HepG2 (cell line): Measurements from ENCODE around the gene AEBP1. TPM values are rescaled to one million over a fixed set of nuclear protein-coding genes. Genes with fewer than 3 reads are reported as not detected.

Source experiments
- BHLHE40 ChIP-seq: IDR thresholded peaks from 2 replicates; pipeline ENCODE4 v1.6.1; 2011; ENCODE audit warnings: low read length, improper control_type of control experiment
- BORCS8-MEF2B ChIP-seq: sonication (generic); formaldehyde crosslinking; IDR thresholded peaks from 2 replicates; pipeline ENCODE4 v1.8.0; 2022; ENCODE audit warnings: mild to moderate bottlenecking, missing genetic modification reagents
- CBFB ChIP-seq: sonication (generic); formaldehyde crosslinking; IDR thresholded peaks from 2 replicates; pipeline ENCODE4 v1.4.0; 2020; ENCODE audit warnings: missing genetic modification reagents
- CHD4 ChIP-seq: fragments of 200-600 bp; sonication (generic); IDR thresholded peaks from 2 replicates; pipeline ENCODE4 v1.7.0; 2017; ENCODE audit warnings: mild to moderate bottlenecking, low read length, borderline replicate concordance
- DNMT3B ChIP-seq: conservative IDR thresholded peaks from 2 replicates; pipeline ENCODE4 v1.6.1; 2016; ENCODE audit warnings: missing biosample characterization, control low read depth
- EHMT2 ChIP-seq: fragments of 200-600 bp; sonication (generic); IDR thresholded peaks from 2 replicates; pipeline ENCODE4 v1.7.0; 2017; ENCODE audit warnings: antibody characterized with exemption, low read depth, low read length, borderline replicate concordance
- GABPB1 ChIP-seq: IDR thresholded peaks from 2 replicates; pipeline ENCODE4 v1.6.1; 2016; ENCODE audit warnings: mild to moderate bottlenecking, missing genetic modification reagents, moderate library complexity, missing compliant biosample characterization
- HMGXB4 ChIP-seq, 2 experiments: sonication (generic) in 1 of 2; formaldehyde crosslinking in 1 of 2; IDR thresholded peaks; 2 replicates each; pipeline versions ENCODE4 v1.4.0 to v1.6.1; 2018 to 2020; ENCODE audit warnings: missing genetic modification reagents in 2 of 2, borderline replicate concordance in 1 of 2, low read depth in 1 of 2, mild to moderate bottlenecking in 1 of 2, missing biosample characterization in 1 of 2
- HOXD1 ChIP-seq: sonication (generic); formaldehyde crosslinking; IDR thresholded peaks from 2 replicates; pipeline ENCODE4 v1.5.0; 2020; ENCODE audit warnings: missing genetic modification reagents
- KLF12 ChIP-seq: sonication (generic); formaldehyde crosslinking; IDR thresholded peaks from 2 replicates; pipeline ENCODE4 v1.4.0; 2020; ENCODE audit warnings: missing genetic modification reagents, borderline replicate concordance
- MED1 ChIP-seq: sonication (generic); formaldehyde crosslinking; IDR thresholded peaks from 2 replicates; pipeline ENCODE4 v1.4.0; 2020; ENCODE audit warnings: missing genetic modification reagents
- MLLT10 ChIP-seq: sonication (generic); formaldehyde crosslinking; IDR thresholded peaks from 2 replicates; pipeline ENCODE4 v1.4.0; 2020; ENCODE audit warnings: missing genetic modification reagents
- MTA3 ChIP-seq: sonication (generic); formaldehyde crosslinking; IDR thresholded peaks from 2 replicates; pipeline ENCODE4 v1.4.0; 2020; ENCODE audit warnings: missing genetic modification reagents
- PCBP2 ChIP-seq: fragments of 200-400 bp; formaldehyde crosslinking; optimal IDR thresholded peaks from 2 replicates; pipeline ENCODE3; 2018; ENCODE audit warnings: low read length, low read depth; ENCODE audit not compliant: poor library complexity, severe bottlenecking
- RAD51 ChIP-seq: fragments of 450-650 bp; IDR thresholded peaks from 2 replicates; pipeline ENCODE4 v1.6.1; 2016; ENCODE audit warnings: borderline replicate concordance
- TARDBP ChIP-seq: sonication (generic); formaldehyde crosslinking; IDR thresholded peaks from 2 replicates; pipeline ENCODE4 v1.8.0; 2022; ENCODE audit warnings: mild to moderate bottlenecking, missing genetic modification reagents
- U2AF2 ChIP-seq: fragments of 200-400 bp; formaldehyde crosslinking; IDR thresholded peaks from 2 replicates; pipeline ENCODE4 v1.6.1; 2017; ENCODE audit warnings: low read depth, mild to moderate bottlenecking, low read length
- YEATS4 ChIP-seq: sonication (generic); formaldehyde crosslinking; IDR thresholded peaks from 2 replicates; pipeline ENCODE4 v1.4.0; 2020; ENCODE audit warnings: missing genetic modification reagents, borderline replicate concordance
- ZFP37 ChIP-seq: sonication (generic); formaldehyde crosslinking; IDR thresholded peaks from 2 replicates; pipeline ENCODE4 v1.4.0; 2020; ENCODE audit warnings: missing genetic modification reagents, borderline replicate concordance
- ZFP91 ChIP-seq: sonication (generic); formaldehyde crosslinking; IDR thresholded peaks from 2 replicates; pipeline ENCODE4 v1.9.0; 2022; ENCODE audit warnings: missing genetic modification reagents, mild to moderate bottlenecking, borderline replicate concordance
- ZNF367 ChIP-seq: sonication (generic); formaldehyde crosslinking; IDR thresholded peaks from 2 replicates; pipeline ENCODE4 v1.4.0; 2020; ENCODE audit warnings: missing genetic modification reagents, borderline replicate concordance
- ZNF451 ChIP-seq: sonication (generic); formaldehyde crosslinking; IDR thresholded peaks from 2 replicates; pipeline ENCODE4 v1.5.0; 2020; ENCODE audit warnings: mild to moderate bottlenecking, missing genetic modification reagents
- ZNF660 ChIP-seq: sonication (generic); formaldehyde crosslinking; IDR thresholded peaks from 2 replicates; pipeline ENCODE4 v1.5.1; 2020; ENCODE audit warnings: mild to moderate bottlenecking, low read depth, missing genetic modification reagents, borderline replicate concordance
- ZNF839 ChIP-seq: sonication (generic); formaldehyde crosslinking; IDR thresholded peaks from 2 replicates; pipeline ENCODE4 v1.4.0; 2020; ENCODE audit warnings: missing genetic modification reagents, mild to moderate bottlenecking, borderline replicate concordance
- ZSCAN31 ChIP-seq: sonication (generic); formaldehyde crosslinking; IDR thresholded peaks from 2 replicates; pipeline ENCODE4 v1.5.0; 2020; ENCODE audit warnings: low read depth, mild to moderate bottlenecking, missing genetic modification reagents
- polyA plus RNA-seq, 8 experiments: library from polyadenylated mRNA; depleted of rRNA in 3 of 8; stranded (reverse) in 7 of 8; unstranded in 1 of 8; fragments of >200 nt; fragmentation: Illumina TruSeq in 4 of 8; extraction: Trizol in 4 of 8; gene quantifications; 2 replicates each; pipeline versions ENCODE4 v1.2.1 to v1.2.3, GENCODE V29; 2011 to 2016; ENCODE audit warnings: low read depth in 4 of 8, missing spikeins in 1 of 8, mixed read lengths in 1 of 8; ENCODE audit not compliant: insufficient read depth in 1 of 8
- total RNA-seq, 5 experiments: library from RNA; depleted of rRNA; stranded (reverse); fragments of >200 nt; fragmentation: Illumina TruSeq; extraction: Trizol; gene quantifications; 2 replicates each; pipeline ENCODE4 v1.2.3, GENCODE V29; 2016; ENCODE audit warnings: low read depth in 1 of 5
- TF ChIP-seq, protein P1 (sequence below): sonication (generic); formaldehyde crosslinking; IDR thresholded peaks from 2 replicates; pipeline ENCODE4 v1.8.0; 2022; ENCODE audit warnings: missing genetic modification reagents, mild to moderate bottlenecking, inconsistent platforms, borderline replicate concordance

The AEBP1 gene
- total and polyA plus RNA-seq, 2 of the 13 experiments (the other 11 are each of a cell fraction or from before 2014, with no cell fraction given), result 0.22 to 0.55 TPM

DNA sequence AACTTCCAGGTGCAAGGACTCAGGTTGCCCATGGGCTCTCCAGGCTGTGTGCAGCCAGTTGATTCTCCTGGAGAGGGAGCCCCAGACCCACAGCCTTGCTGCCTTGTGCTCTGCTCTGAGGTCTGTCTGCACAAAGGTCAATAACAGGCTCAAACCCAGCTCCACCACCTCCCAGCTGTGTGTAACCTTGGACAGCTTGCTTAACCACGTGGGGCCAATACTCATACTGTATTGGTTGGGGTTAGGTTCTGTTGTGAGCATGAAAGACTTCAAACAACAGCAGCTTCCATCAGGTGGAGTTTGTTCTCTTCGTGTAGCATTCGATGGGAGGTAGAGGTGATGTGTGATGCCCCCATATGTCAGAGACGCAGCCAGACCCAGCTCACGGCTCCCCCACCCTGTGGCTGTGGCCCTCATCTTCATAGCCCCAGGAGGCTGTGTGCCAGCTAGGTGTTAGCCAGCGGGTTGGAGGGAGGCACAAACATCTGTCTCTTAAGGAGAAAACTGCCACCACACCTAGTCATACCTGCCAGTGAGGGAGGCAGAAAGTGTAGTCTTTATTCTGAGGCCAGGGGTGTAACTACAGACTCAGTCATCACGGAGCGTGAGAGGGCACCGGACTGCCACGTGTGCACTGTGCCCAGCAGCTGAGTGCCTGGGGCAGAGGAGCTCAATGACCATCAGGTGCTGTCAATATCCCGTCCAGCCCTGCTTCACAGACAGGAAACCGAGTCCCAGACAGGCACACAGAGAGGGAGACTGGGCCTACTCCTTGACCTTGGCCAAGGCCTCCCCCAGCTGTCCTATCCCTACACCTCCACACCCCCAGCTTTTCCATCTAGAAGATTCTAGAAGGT lies 27.3 kb downstream of the AEBP1 start (continued):
- peak; percentile 66; the same call in 1 of the 2 replicates for TF ChIP-seq ZFP91
- TF ChIP-seq MTA3 (CRISPR knock-in tag), result no peak
- no peak for TF ChIP-seq BHLHE40
- no peak for TF ChIP-seq U2AF2
- peak; percentile 64; the same call in 1 of the 2 replicates for TF ChIP-seq ZSCAN31
- TF ChIP-seq CBFB (CRISPR knock-in tag), result no peak
- TF ChIP-seq DNMT3B (CRISPR knock-in tag), result peak; percentile 68; the same call in 1 of the 2 replicates
- TF ChIP-seq HOXD1 (CRISPR knock-in tag), result 0 out of 2 replicates have a peak, but pooled peaks have one; percentile 20
- no peak for TF ChIP-seq YEATS4 (CRISPR knock-in tag)
- TF ChIP-seq, protein P1, sequence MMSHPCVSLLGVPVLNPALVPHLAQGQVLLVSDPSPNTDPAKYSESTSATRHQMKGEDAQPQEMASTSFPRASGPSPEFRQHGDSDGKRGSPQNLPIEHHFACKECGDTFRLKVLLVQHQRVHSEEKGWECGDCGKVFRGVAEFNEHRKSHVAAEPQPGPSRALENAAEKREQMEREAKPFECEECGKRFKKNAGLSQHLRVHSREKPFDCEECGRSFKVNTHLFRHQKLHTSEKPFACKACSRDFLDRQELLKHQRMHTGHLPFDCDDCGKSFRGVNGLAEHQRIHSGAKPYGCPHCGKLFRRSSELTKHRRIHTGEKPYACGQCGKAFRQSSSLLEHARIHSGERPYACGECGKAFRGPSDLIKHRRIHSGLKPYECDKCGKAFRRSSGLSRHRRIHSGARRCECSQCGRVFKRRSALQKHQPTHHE (CRISPR knock-in tag), result no peak
- TF ChIP-seq GABPB1, result 0 out of 2 replicates have a peak, but pooled peaks have one; percentile 39
- TF ChIP-seq CHD4, result no peak
- TF ChIP-seq HMGXB4 (CRISPR knock-in tag; IDR thresholded peaks at IDR 0.05; ENCODE audit: borderline replicate concordance in 1 of 2, low read depth in 1 of 2), result peak; percentile 46 to 68; a peak in 2 of 4 replicates
- no peak for TF ChIP-seq ZNF367 (CRISPR knock-in tag)
- peak; percentile 78 for TF ChIP-seq MED1
- TF ChIP-seq EHMT2, result peak; percentile 62; the same call in 1 of the 2 replicates
- TF ChIP-seq BORCS8-MEF2B (CRISPR knock-in tag), result no peak; the same call in 1 of the 2 replicates
- TF ChIP-seq RAD51, result peak; percentile 68
- TF ChIP-seq TARDBP, result 0 out of 2 replicates have a peak, but pooled peaks have one; percentile 18
- no peak for TF ChIP-seq ZNF839 (CRISPR knock-in tag)
- no peak for TF ChIP-seq ZFP37 (CRISPR knock-in tag)
- TF ChIP-seq MLLT10 (CRISPR knock-in tag), result no peak
- no peak for TF ChIP-seq ZNF660 (CRISPR knock-in tag)
- no peak for TF ChIP-seq ZNF451 (CRISPR knock-in tag)
- TF ChIP-seq KLF12, result no peak
- TF ChIP-seq PCBP2, result no peak
